Natural killer cell (primary cell): ENCODE results near the gene NDUFB1. TPM values are rescaled to one million over a fixed set of nuclear protein-coding genes. Genes with fewer than 3 reads are reported as not detected.

Experiments used
- ATAC-seq, 3 donors: fragments of 150-1000 bp in 2 of 3; fragments of 200-7000 bp in 1 of 3; cut with Tn5 transposase; 1 replicate in 1 of 3; 2 replicates in 2 of 3; pipeline ENCODE4 v1.10.0; 2021; ENCODE audit warnings: mild to moderate bottlenecking in 2 of 3, moderate library complexity in 2 of 3
- DNase-seq, 2 donors: peaks; one replicate each; pipeline versions ENCODE4 v3.0.0 to v3.0.0-alpha.2; 2013 to 2021; ENCODE audit warnings: mixed read lengths in 1 of 2
- H3K27ac ChIP-seq: one replicate; pipeline ENCODE4 v1.5.1; 2013; ENCODE audit warnings: mild to moderate bottlenecking, low read length
- H3K27me3 ChIP-seq: one replicate; pipeline ENCODE4 v1.6.1; 2013; ENCODE audit warnings: low read length; ENCODE audit not compliant: control insufficient read depth, insufficient read depth
- H3K36me3 ChIP-seq: one replicate; pipeline ENCODE4 v1.6.1; 2013; ENCODE audit warnings: low read length; ENCODE audit not compliant: control insufficient read depth, insufficient read depth
- H3K4me1 ChIP-seq: one replicate; pipeline ENCODE4 v1.6.1; 2013; ENCODE audit warnings: low read length; ENCODE audit not compliant: control insufficient read depth, insufficient read depth
- H3K4me3 ChIP-seq: one replicate; pipeline ENCODE4 v1.5.1; 2013; ENCODE audit warnings: low read length
- H3K9me3 ChIP-seq: one replicate; pipeline ENCODE4 v1.6.1; 2013; ENCODE audit warnings: low read length; ENCODE audit not compliant: control insufficient read depth, insufficient read depth
- H3K27ac Mint-ChIP-seq, 2 donors: one replicate each; pipeline ENCODE4 v1.8.0; 2022; ENCODE audit warnings: mild to moderate bottlenecking in 2 of 2, mixed read lengths in 2 of 2, moderate library complexity in 1 of 2
- H3K27me3 Mint-ChIP-seq, 2 donors: one replicate each; pipeline ENCODE4 v1.8.0; 2022; ENCODE audit warnings: low read depth in 2 of 2, mixed read lengths in 2 of 2
- H3K36me3 Mint-ChIP-seq: one replicate; pipeline ENCODE4 v1.8.0; 2022; ENCODE audit warnings: mixed read lengths
- H3K4me1 Mint-ChIP-seq, 2 donors: one replicate each; pipeline ENCODE4 v1.8.0; 2022; ENCODE audit warnings: mixed read lengths in 2 of 2
- H3K4me3 Mint-ChIP-seq: one replicate; pipeline ENCODE4 v1.8.0; 2022; ENCODE audit warnings: mild to moderate bottlenecking, moderate library complexity, mixed read lengths
- H3K9me3 Mint-ChIP-seq, 2 donors: one replicate each; pipeline ENCODE4 v1.8.0; 2022; ENCODE audit warnings: mixed read lengths in 2 of 2
- WGBS: methylation state at CpG from one replicate; pipeline ENCODE4 v1.1.7; 2013; ENCODE audit warnings: missing lambda C conversion rate; ENCODE audit not compliant: insufficient coverage; 5-methylcytosine and 5-hydroxymethylcytosine counted together
- intact Hi-C: fragments of 100-400 bp; cut with micrococcal nuclease; formaldehyde crosslinking; loops from one replicate; pipeline ENCODE4 v1.14.2; 2022
- total RNA-seq, 4 donors: library from RNA; stranded (reverse); fragments of 120-200 nt in 1 of 4; gene quantifications; one replicate each; pipeline versions ENCODE4 v1.2.3 to v1.2.4, GENCODE V29; 2013 to 2022
- TF ChIP-seq, protein P1 (sequence below): fragments of 200-600 bp; IDR thresholded peaks from one replicate; pipeline ENCODE4 v1.8.0; 2022; ENCODE audit warnings: antibody characterized with exemption

The NDUFB1 gene
- total RNA-seq, 3 donors from 2014 or later (not counting 1 experiment from before 2014, with no cell fraction given): 40.9 to 55.4 (median 45.0) TPM

DNA sequence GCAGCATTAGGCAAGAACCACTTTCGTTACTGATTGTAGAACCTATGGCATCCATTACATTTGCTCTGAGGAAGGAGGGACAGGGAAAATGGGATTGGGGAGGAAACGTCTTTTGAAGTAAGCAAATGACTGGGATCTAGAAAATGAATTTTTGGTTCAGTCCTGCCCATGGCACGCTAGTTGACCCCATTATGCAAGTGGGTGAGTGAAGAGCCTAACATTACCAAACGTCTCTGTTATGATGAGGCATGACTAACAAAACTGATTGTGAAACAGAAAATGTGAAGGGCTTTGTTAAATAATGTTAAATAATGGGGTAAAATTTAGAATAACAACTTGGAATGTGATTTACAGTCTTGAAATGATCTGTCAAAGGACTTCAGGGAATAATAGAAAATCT, 39.1 kb upstream of the NDUFB1 start:
- peaks cover 75% of the 10 kb centered on the region for H3K36me3 ChIP-seq
- 66% methylated on average over 4 of the region's 4 CpGs for WGBS

DNA sequence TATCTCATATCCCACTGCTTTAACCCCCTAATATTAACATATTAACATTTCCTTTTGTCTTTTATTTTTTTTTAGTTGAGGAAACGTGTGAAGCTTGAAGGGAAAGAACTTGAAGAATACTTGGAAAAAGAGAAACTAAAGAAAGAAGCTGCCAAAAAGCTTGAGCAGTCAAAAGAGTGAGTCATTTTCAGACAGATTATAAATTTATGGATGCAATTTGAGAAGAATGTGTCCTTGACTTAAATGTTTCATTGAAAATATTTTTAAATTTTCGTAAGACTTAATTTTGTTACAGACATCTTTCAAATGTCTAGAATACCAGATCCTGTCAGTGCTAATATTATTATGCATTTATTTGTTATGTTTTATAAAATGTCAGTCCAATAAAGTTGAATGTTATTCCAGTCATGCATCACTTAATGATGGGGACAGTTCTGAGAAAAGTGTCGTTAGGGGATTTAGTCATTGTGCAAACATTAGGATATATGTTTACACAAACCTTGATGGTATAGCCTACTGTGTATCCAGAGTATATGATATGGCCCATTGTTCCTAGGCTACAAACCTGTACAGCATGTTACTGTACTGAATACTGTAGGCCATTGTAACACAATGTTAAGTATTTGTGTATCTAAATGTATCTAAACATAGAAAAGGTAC, 32.9 kb upstream of the NDUFB1 start:
- ATAC-seq: no peak
- Mint-ChIP-seq H3K36me3 (peaks cover 21% of the 10 kb centered on the region), H3K27me3 (no peaks in the 10 kb centered on the region), H3K9me3 (no peaks in the 10 kb centered on the region), H3K4me1 (peaks cover 0 to 4% of the 10 kb centered on the region in 2 donors), H3K27ac (no peak overlapping the region), H3K4me3 (no peak overlapping the region)
- no peak overlapping the region for H3K27ac ChIP-seq
- H3K9me3 ChIP-seq: no peaks in the 10 kb centered on the region
- H3K4me1 ChIP-seq: no peaks in the 10 kb centered on the region
- H3K4me3 ChIP-seq: no peak overlapping the region
- 92% methylated on average over 2 of the region's 3 CpGs for WGBS
- no peaks in the 10 kb centered on the region for H3K27me3 ChIP-seq
- no peak for DNase-seq
- intact Hi-C loops: no loop called here
- H3K36me3 ChIP-seq: peaks cover 53% of the 10 kb centered on the region
- TF ChIP-seq, protein P1, sequence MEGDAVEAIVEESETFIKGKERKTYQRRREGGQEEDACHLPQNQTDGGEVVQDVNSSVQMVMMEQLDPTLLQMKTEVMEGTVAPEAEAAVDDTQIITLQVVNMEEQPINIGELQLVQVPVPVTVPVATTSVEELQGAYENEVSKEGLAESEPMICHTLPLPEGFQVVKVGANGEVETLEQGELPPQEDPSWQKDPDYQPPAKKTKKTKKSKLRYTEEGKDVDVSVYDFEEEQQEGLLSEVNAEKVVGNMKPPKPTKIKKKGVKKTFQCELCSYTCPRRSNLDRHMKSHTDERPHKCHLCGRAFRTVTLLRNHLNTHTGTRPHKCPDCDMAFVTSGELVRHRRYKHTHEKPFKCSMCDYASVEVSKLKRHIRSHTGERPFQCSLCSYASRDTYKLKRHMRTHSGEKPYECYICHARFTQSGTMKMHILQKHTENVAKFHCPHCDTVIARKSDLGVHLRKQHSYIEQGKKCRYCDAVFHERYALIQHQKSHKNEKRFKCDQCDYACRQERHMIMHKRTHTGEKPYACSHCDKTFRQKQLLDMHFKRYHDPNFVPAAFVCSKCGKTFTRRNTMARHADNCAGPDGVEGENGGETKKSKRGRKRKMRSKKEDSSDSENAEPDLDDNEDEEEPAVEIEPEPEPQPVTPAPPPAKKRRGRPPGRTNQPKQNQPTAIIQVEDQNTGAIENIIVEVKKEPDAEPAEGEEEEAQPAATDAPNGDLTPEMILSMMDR: no peak

More for the DNA sequence above, 39.1 kb upstream of the NDUFB1 start:
- no peak overlapping the region for H3K4me3 ChIP-seq
- no peaks in the 10 kb centered on the region for H3K4me1 ChIP-seq
- no peak overlapping the region for H3K27ac ChIP-seq
- no peaks in the 10 kb centered on the region for H3K9me3 ChIP-seq
- intact Hi-C loops: no loop called here
- ATAC-seq (no peak), DNase-seq (no peak)
- H3K9me3 Mint-ChIP-seq: peaks cover 0 to 3% of the 10 kb centered on the region in 2 donors
- H3K36me3 Mint-ChIP-seq: peaks cover 38% of the 10 kb centered on the region
- TF ChIP-seq, protein P1: no peak
- H3K27me3 ChIP-seq: no peaks in the 10 kb centered on the region
- H3K27me3 Mint-ChIP-seq: no peaks in the 10 kb centered on the region
- H3K4me3 Mint-ChIP-seq: no peak overlapping the region
- peak overlapping the region in 1 of 2 donors; percentile 3 for H3K27ac Mint-ChIP-seq
- no peaks in the 10 kb centered on the region for H3K4me1 Mint-ChIP-seq

DNA sequence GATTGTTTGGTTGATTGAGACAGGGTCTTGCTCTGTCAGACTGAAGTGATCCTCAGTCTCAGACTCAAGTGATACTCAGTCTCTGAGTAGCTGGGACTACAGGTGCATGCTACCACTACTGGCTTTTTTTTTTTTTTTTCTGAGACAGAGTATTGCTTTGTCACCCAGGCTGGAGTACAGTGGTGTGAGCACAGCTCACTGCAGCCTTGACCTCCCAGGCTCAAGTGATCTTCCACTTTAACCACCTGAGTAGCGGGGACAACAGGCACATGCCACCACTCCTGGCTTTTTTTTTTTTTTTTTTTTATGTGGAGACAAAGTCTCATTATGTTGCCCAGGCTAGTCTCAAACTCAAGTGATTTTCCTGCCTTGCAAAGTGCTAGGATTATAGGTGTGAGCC, 32.1 kb upstream of the NDUFB1 start:
- WGBS: no CpG with 5 or more reads among the region's 1 CpG
- Histone ChIP-seq H3K27me3 (no peaks in the 10 kb centered on the region), H3K36me3 (peaks cover 49% of the 10 kb centered on the region), H3K4me3 (no peak overlapping the region), H3K4me1 (no peaks in the 10 kb centered on the region), H3K9me3 (no peaks in the 10 kb centered on the region), H3K27ac (no peak overlapping the region)
- ATAC-seq (no peak), DNase-seq (no peak)
- H3K4me1 Mint-ChIP-seq: peaks cover 0 to 4% of the 10 kb centered on the region in 2 donors
- H3K27me3 Mint-ChIP-seq: no peaks in the 10 kb centered on the region
- H3K27ac Mint-ChIP-seq: no peak overlapping the region
- H3K36me3 Mint-ChIP-seq: peaks cover 19% of the 10 kb centered on the region
- no peak overlapping the region for H3K4me3 Mint-ChIP-seq
- intact Hi-C loops: no loop called here
- H3K9me3 Mint-ChIP-seq: no peaks in the 10 kb centered on the region
- TF ChIP-seq, protein P1: no peak

DNA sequence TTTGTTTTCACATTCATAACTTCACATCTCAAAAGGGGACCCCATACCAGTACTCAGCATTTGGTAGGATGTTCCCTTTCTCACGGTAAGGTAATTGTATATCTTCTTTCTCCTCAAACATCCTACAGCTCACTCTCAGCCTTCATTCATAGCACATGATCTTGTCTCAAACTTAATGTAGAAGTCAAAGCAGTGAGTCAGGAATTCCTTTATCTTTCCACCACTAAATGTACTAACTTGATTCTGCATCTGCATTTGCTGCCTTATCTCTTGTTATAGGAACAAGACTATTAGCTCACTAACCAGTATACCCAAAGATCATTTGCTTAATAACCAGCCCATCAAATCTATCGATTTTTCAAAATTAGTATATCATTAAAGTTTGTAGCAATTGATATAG, 23.2 kb upstream of the NDUFB1 start:
- no peak overlapping the region for H3K27ac Mint-ChIP-seq
- peaks cover 4 to 8% of the 10 kb centered on the region in 2 donors for H3K4me1 Mint-ChIP-seq
- no peak overlapping the region for H3K4me3 Mint-ChIP-seq
- no peaks in the 10 kb centered on the region for H3K9me3 ChIP-seq
- no peak overlapping the region for H3K4me3 ChIP-seq
- peaks cover 38% of the 10 kb centered on the region for H3K36me3 Mint-ChIP-seq
- H3K9me3 Mint-ChIP-seq: no peaks in the 10 kb centered on the region
- ATAC-seq (no peak), DNase-seq (no peak)
- peaks cover 63% of the 10 kb centered on the region for H3K36me3 ChIP-seq
- H3K27me3 ChIP-seq: no peaks in the 10 kb centered on the region
- intact Hi-C loops: no loop called here
- H3K27ac ChIP-seq: no peak overlapping the region
- H3K27me3 Mint-ChIP-seq: no peaks in the 10 kb centered on the region
- TF ChIP-seq, protein P1: no peak
- H3K4me1 ChIP-seq: no peaks in the 10 kb centered on the region
- 100% methylated on average over 1 of the region's 2 CpGs for WGBS
